Neural progenitor cell (in vitro differentiated cells): ENCODE data around the gene GPATCH4. TPM values are rescaled to one million over a fixed set of nuclear protein-coding genes. Genes with fewer than 3 reads are reported as not detected.

Experiments used
- DNase-seq: peaks from one replicate; pipeline ENCODE4 v3.0.0-alpha.2; 2016; ENCODE audit warnings: low spot score
- H2AFZ ChIP-seq: fragments of 200-600 bp; sonication (generic); replicated peaks from 2 replicates; pipeline ENCODE4 v1.6.1; 2016; ENCODE audit warnings: antibody characterized with exemption
- H3F3A ChIP-seq: fragments of 200-600 bp; sonication (generic); 2 replicates; pipeline ENCODE4 v1.6.1; 2016; ENCODE audit warnings: antibody characterized with exemption, low read depth
- H3K27ac ChIP-seq: fragments of 200-600 bp; sonication (generic); 2 replicates; pipeline ENCODE4 v1.5.1; 2016; ENCODE audit warnings: mild to moderate bottlenecking
- H3K27me3 ChIP-seq: fragments of 200-600 bp; sonication (generic); 2 replicates; pipeline ENCODE4 v1.6.1; 2016; ENCODE audit warnings: mild to moderate bottlenecking, moderate library complexity
- H3K36me3 ChIP-seq: fragments of 200-600 bp; sonication (generic); 2 replicates; pipeline ENCODE4 v1.5.1; 2016
- H3K4me1 ChIP-seq: fragments of 200-600 bp; sonication (generic); 2 replicates; pipeline ENCODE4 v1.6.1; 2016; ENCODE audit warnings: mixed run types
- H3K4me2 ChIP-seq: fragments of 200-600 bp; sonication (generic); 2 replicates; pipeline ENCODE4 v1.6.1; 2016
- H3K4me3 ChIP-seq: fragments of 200-600 bp; sonication (generic); 2 replicates; pipeline ENCODE4 v1.5.1; 2016
- H3K79me2 ChIP-seq: fragments of 200-600 bp; sonication (generic); 2 replicates; pipeline ENCODE4 v1.6.1; 2016; ENCODE audit warnings: low read depth
- H3K9ac ChIP-seq: fragments of 200-600 bp; sonication (generic); 2 replicates; pipeline ENCODE4 v1.6.1; 2016
- H3K9me3 ChIP-seq: fragments of 200-600 bp; sonication (generic); 2 replicates; pipeline ENCODE4 v1.5.1; 2016; ENCODE audit warnings: low read depth
- H4K20me1 ChIP-seq: fragments of 200-600 bp; sonication (generic); 2 replicates; pipeline ENCODE4 v1.6.1; 2016; ENCODE audit warnings: low read depth
- H3K27ac Mint-ChIP-seq: 3 replicates; pipeline ENCODE4 v1.8.0; 2021; ENCODE audit warnings: mixed read lengths
- H3K27me3 Mint-ChIP-seq: 2 replicates; pipeline ENCODE4 v1.8.0; 2022; ENCODE audit warnings: low read depth, mild to moderate bottlenecking, inconsistent platforms, moderate library complexity, mixed read lengths; ENCODE audit not compliant: insufficient read depth
- H3K36me3 Mint-ChIP-seq: 3 replicates; pipeline ENCODE4 v1.8.0; 2021; ENCODE audit warnings: mixed read lengths
- H3K4me1 Mint-ChIP-seq: 3 replicates; pipeline ENCODE4 v1.8.0; 2021; ENCODE audit warnings: mixed read lengths
- H3K4me3 Mint-ChIP-seq: 3 replicates; pipeline ENCODE4 v1.8.0; 2021; ENCODE audit warnings: mild to moderate bottlenecking, moderate library complexity, mixed read lengths
- H3K9me3 Mint-ChIP-seq: 3 replicates; pipeline ENCODE4 v1.8.0; 2020; ENCODE audit warnings: mixed read lengths
- EZH2 ChIP-seq: fragments of 200-600 bp; sonication (generic); IDR thresholded peaks from 2 replicates; pipeline ENCODE4 v1.6.1; 2017; ENCODE audit warnings: antibody characterized with exemption, mild to moderate bottlenecking, moderate library complexity
- EZH2phosphoT487 ChIP-seq: fragments of 200-600 bp; sonication (generic); IDR thresholded peaks from 2 replicates; pipeline ENCODE4 v1.6.1; 2017; ENCODE audit warnings: antibody characterized with exemption
- total RNA-seq: library from RNA; depleted of rRNA; stranded (reverse); fragments of >200 nt; gene quantifications from 2 replicates; pipeline ENCODE4 v1.2.3, GENCODE V29; 2015; ENCODE audit warnings: low replicate concordance
- TF ChIP-seq, protein P1 (sequence below): fragments of 200-600 bp; sonication (generic); IDR thresholded peaks from 2 replicates; pipeline ENCODE4 v1.5.1; 2017; ENCODE audit warnings: antibody characterized with exemption, mild to moderate bottlenecking

GPATCH4 gene
- total RNA-seq, 1 donor from 2014 or later = 17.2 TPM

DNA sequence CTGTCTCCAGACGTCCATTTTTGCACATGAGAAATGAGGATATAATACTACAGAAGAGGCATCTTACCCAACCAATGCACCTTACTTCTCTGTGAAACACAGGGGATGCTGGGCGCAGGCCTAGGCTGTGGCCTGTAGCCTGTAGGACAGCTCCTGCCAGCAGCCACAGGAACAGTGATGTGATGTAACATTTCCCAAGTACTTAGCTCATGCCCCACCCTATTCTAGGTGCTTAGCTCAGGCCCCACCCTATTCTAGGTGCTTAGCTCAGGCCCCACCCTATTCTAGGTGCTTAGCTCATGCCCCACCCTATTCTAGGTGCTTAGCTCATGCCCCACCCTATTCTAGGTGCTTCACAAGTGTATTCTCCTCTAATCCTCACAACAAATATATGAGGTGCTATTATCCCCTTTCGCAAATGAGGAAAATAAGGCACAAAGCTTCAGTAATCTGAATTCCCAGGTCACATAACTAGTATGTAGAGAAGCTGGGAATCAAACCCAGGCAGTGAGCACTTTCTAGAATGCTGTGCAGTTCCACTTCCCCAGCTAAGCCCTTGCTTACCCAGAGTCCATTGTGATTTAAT, 14.3 kb downstream of the GPATCH4 start:
- Histone ChIP-seq H3K79me2 (peaks cover 3% of the 10 kb centered on the region), H3K27me3 (no peaks in the 10 kb centered on the region), H3K27ac (no peak overlapping the region), H3K9ac (no peak overlapping the region), H3K4me3 (no peak overlapping the region), H2AFZ (no peak overlapping the region), H3K9me3 (no peaks in the 10 kb centered on the region), H3K4me1 (no peaks in the 10 kb centered on the region), H3K4me2 (no peak overlapping the region), H4K20me1 (no peaks in the 10 kb centered on the region), H3F3A (peaks cover 11% of the 10 kb centered on the region), H3K36me3 (no peaks in the 10 kb centered on the region)
- Mint-ChIP-seq H3K36me3 (no peaks in the 10 kb centered on the region), H3K9me3 (no peaks in the 10 kb centered on the region), H3K27ac (no peak overlapping the region), H3K4me1 (peaks cover 9% of the 10 kb centered on the region), H3K4me3 (no peak overlapping the region), H3K27me3 (peaks cover 13% of the 10 kb centered on the region)
- DNase-seq = no peak
- no peak for TF ChIP-seq EZH2
- TF ChIP-seq, protein P1, sequence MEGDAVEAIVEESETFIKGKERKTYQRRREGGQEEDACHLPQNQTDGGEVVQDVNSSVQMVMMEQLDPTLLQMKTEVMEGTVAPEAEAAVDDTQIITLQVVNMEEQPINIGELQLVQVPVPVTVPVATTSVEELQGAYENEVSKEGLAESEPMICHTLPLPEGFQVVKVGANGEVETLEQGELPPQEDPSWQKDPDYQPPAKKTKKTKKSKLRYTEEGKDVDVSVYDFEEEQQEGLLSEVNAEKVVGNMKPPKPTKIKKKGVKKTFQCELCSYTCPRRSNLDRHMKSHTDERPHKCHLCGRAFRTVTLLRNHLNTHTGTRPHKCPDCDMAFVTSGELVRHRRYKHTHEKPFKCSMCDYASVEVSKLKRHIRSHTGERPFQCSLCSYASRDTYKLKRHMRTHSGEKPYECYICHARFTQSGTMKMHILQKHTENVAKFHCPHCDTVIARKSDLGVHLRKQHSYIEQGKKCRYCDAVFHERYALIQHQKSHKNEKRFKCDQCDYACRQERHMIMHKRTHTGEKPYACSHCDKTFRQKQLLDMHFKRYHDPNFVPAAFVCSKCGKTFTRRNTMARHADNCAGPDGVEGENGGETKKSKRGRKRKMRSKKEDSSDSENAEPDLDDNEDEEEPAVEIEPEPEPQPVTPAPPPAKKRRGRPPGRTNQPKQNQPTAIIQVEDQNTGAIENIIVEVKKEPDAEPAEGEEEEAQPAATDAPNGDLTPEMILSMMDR = no peak
- no peak for TF ChIP-seq EZH2phosphoT487

DNA sequence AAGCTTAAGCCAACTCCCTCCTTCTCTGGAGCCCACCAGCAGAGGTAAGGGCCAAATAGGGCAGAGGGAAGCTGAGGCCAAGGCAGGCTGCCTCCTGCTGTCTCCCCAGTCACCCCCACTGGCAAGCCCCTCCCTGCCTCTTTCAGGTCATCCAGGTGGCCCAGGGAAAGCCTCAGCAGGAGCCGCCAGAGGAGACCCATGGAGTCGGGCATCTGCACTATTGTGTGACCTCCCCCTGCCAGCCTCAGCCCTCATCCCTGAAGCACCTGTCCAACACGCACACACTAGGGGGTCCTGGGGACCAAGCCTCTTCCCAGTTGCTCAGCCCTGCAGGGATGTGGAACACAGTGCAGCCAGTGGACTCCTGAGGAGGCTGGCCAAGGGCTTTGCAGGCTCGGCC, 15.0 kb downstream of the GPATCH4 start:
- H3K4me3 ChIP-seq = no peak overlapping the region
- peaks cover 9% of the 10 kb centered on the region for H3F3A ChIP-seq
- H3K4me3 Mint-ChIP-seq = no peak overlapping the region
- H3K79me2 ChIP-seq = no peaks in the 10 kb centered on the region
- no peaks in the 10 kb centered on the region for H3K36me3 Mint-ChIP-seq
- H3K36me3 ChIP-seq = no peaks in the 10 kb centered on the region
- H4K20me1 ChIP-seq = no peaks in the 10 kb centered on the region
- H3K4me1 Mint-ChIP-seq = peaks cover 8% of the 10 kb centered on the region
- no peak for DNase-seq
- H2AFZ ChIP-seq = no peak overlapping the region
- H3K9me3 Mint-ChIP-seq = no peaks in the 10 kb centered on the region
- no peaks in the 10 kb centered on the region for H3K9me3 ChIP-seq
- H3K4me2 ChIP-seq = no peak overlapping the region
- no peaks in the 10 kb centered on the region for H3K4me1 ChIP-seq
- TF ChIP-seq EZH2phosphoT487 (no peak), EZH2 (no peak)
- TF ChIP-seq, protein P1 = no peak
- H3K27me3 Mint-ChIP-seq = peaks cover 13% of the 10 kb centered on the region
- H3K27ac Mint-ChIP-seq = no peak overlapping the region
- no peak overlapping the region for H3K9ac ChIP-seq
- no peaks in the 10 kb centered on the region for H3K27me3 ChIP-seq
- H3K27ac ChIP-seq = no peak overlapping the region

DNA sequence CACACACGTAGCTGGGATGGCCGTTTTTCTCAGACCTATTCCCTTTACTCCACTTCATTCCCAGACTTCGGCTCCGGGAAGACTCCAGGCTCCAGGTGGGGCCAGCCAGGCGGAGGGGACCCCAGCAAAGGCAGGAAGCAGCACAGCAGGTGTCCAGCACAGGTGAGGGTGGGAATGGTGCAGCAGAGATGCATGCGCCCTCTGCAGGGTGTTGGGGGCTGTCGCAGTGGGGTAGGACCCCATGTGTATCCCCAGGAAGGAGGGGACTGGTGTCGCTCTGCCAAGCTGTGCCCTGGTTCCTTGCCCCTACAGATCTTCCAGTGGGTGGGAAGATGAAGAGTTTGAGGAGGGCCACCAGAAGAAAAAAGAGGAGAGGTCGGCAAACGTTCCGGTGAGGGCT, 16.5 kb downstream of the GPATCH4 start:
- Histone ChIP-seq H3K27ac (no peak overlapping the region), H3K9me3 (no peaks in the 10 kb centered on the region), H3K36me3 (no peaks in the 10 kb centered on the region), H3K27me3 (no peaks in the 10 kb centered on the region), H4K20me1 (no peaks in the 10 kb centered on the region), H2AFZ (no peak overlapping the region), H3F3A (no peaks in the 10 kb centered on the region), H3K9ac (no peak overlapping the region), H3K4me1 (no peaks in the 10 kb centered on the region), H3K4me3 (no peak overlapping the region), H3K4me2 (no peak overlapping the region), H3K79me2 (no peaks in the 10 kb centered on the region)
- TF ChIP-seq, protein P1 = peak; percentile 58
- no peak for TF ChIP-seq EZH2
- no peaks in the 10 kb centered on the region for H3K9me3 Mint-ChIP-seq
- peaks cover 3% of the 10 kb centered on the region for H3K4me1 Mint-ChIP-seq
- DNase-seq = peak; percentile 50
- H3K27me3 Mint-ChIP-seq = peaks cover 13% of the 10 kb centered on the region
- H3K4me3 Mint-ChIP-seq = no peak overlapping the region
- H3K27ac Mint-ChIP-seq = no peak overlapping the region
- no peaks in the 10 kb centered on the region for H3K36me3 Mint-ChIP-seq
